B cell (primary cell): ENCODE measurements around the gene VTI1A. TPM values are rescaled to one million over a fixed set of nuclear protein-coding genes. Genes with fewer than 3 reads are reported as not detected.

Experiments used
- ATAC-seq: fragments of 200-7000 bp; cut with Tn5 transposase; one replicate; pipeline ENCODE4 v1.10.0; 2021; ENCODE audit warnings: low read depth, mild to moderate bottlenecking, moderate number of reproducible peaks, moderate library complexity
- CTCF ChIA-PET: fragments of 350-600 bp; sonication (Branson Sonifier 250); formaldehyde crosslinking; loops from one replicate; lab custom pipeline; 2021; ENCODE audit warnings: antibody characterized with exemption, inconsistent platforms; lab: Charles Lee
- POLR2A ChIA-PET: fragments of 350-600 bp; sonication (Branson Sonifier 250); formaldehyde crosslinking; loops from one replicate; lab custom pipeline; 2021; ENCODE audit warnings: antibody characterized with exemption; lab: Charles Lee
- DNase-seq: peaks from one replicate; pipeline ENCODE4 v3.0.0; 2013
- H2AFZ ChIP-seq: 2 replicates; pipeline ENCODE4 v1.6.1; 2012; ENCODE audit warnings: mild to moderate bottlenecking, low read depth, low read length; ENCODE audit not compliant: insufficient read depth, poor library complexity, severe bottlenecking
- H3K27ac ChIP-seq, 2 donors: 1 replicate in 1 of 2; 2 replicates in 1 of 2; pipeline ENCODE4 v1.5.1; 2012 to 2013; ENCODE audit warnings: low read length in 2 of 2, mild to moderate bottlenecking in 2 of 2, moderate library complexity in 1 of 2
- H3K27me3 ChIP-seq, 4 experiments: fragments of 200-600 bp in 1 of 4; sonication (generic) in 1 of 4; replicated peaks in 1 of 4; 1 replicate in 2 of 4; 2 replicates in 2 of 4; pipeline versions ENCODE4 v1.6.1 to v1.7.0; 2013 to 2016; ENCODE audit warnings: low read length in 3 of 4, mild to moderate bottlenecking in 2 of 4, mixed read lengths in 1 of 4, moderate library complexity in 1 of 4; ENCODE audit not compliant: insufficient read depth in 4 of 4, control insufficient read depth in 3 of 4; ENCODE audit errors: control extremely low read depth in 1 of 4
- H3K36me3 ChIP-seq, 2 experiments: replicated peaks in 1 of 2; 1 replicate in 1 of 2; 2 replicates in 1 of 2; pipeline versions ENCODE4 v1.6.1 to v1.7.1; 2013; ENCODE audit warnings: low read length in 1 of 2; ENCODE audit not compliant: insufficient read depth in 2 of 2, control insufficient read depth in 1 of 2; ENCODE audit errors: control extremely low read depth in 1 of 2, extremely low read depth in 1 of 2
- H3K4me1 ChIP-seq, 2 donors: fragments of 200-600 bp in 1 of 2; sonication (generic) in 1 of 2; 1 replicate in 1 of 2; 2 replicates in 1 of 2; pipeline versions ENCODE4 v1.5.1 to v1.6.1; 2013 to 2017; ENCODE audit warnings: low read length in 2 of 2; ENCODE audit not compliant: control insufficient read depth in 2 of 2, insufficient read depth in 2 of 2
- H3K4me2 ChIP-seq: replicated peaks from 2 replicates; pipeline ENCODE3; 2012; ENCODE audit warnings: mild to moderate bottlenecking, low read depth, low read length; ENCODE audit not compliant: poor library complexity, severe bottlenecking
- H3K4me3 ChIP-seq, 5 experiments: fragments of 200-600 bp in 1 of 5; sonication (generic) in 1 of 5; 1 replicate in 3 of 5; 2 replicates in 2 of 5; pipeline versions ENCODE4 v1.5.1 to v1.7.0; 2011 to 2016; ENCODE audit warnings: low read length in 4 of 5, mild to moderate bottlenecking in 4 of 5, low read depth in 2 of 5, control low read depth in 1 of 5, moderate library complexity in 1 of 5; ENCODE audit not compliant: insufficient read depth in 1 of 5; ENCODE audit errors: control extremely low read depth in 1 of 5, extremely low read depth in 1 of 5
- H3K79me2 ChIP-seq: fragments of 200-600 bp; sonication (generic); one replicate; pipeline ENCODE4 v1.6.0; 2016; ENCODE audit warnings: low read length; ENCODE audit not compliant: control insufficient read depth, insufficient read depth
- H3K9ac ChIP-seq: fragments of 200-600 bp; sonication (generic); 2 replicates; pipeline ENCODE4 v1.6.1; 2017; ENCODE audit warnings: mild to moderate bottlenecking, low read length, moderate library complexity
- H3K9me3 ChIP-seq, 3 donors: one replicate each; pipeline versions ENCODE4 v1.6.1 to v1.7.1; 2013; ENCODE audit warnings: low read length in 2 of 3; ENCODE audit not compliant: control insufficient read depth in 2 of 3, insufficient read depth in 1 of 3; ENCODE audit errors: control extremely low read depth in 1 of 3
- H4K20me1 ChIP-seq: 2 replicates; pipeline ENCODE4 v1.6.0; 2012; ENCODE audit warnings: mild to moderate bottlenecking, low read length; ENCODE audit not compliant: insufficient read depth, control insufficient read depth, poor library complexity, severe bottlenecking
- H3K27ac Mint-ChIP-seq: one replicate; pipeline ENCODE4 v1.8.0; 2021; ENCODE audit warnings: mixed read lengths
- H3K27me3 Mint-ChIP-seq: one replicate; pipeline ENCODE4 v1.8.0; 2021; ENCODE audit warnings: mixed read lengths
- H3K4me1 Mint-ChIP-seq: one replicate; pipeline ENCODE4 v1.8.0; 2021; ENCODE audit warnings: mixed read lengths
- H3K4me3 Mint-ChIP-seq: one replicate; pipeline ENCODE4 v1.8.0; 2021; ENCODE audit warnings: mixed read lengths
- H3K9me3 Mint-ChIP-seq: one replicate; pipeline ENCODE4 v1.8.0; 2022; ENCODE audit warnings: mixed read lengths; ENCODE audit not compliant: insufficient read depth
- EZH2 ChIP-seq: IDR thresholded peaks from 2 replicates; pipeline ENCODE4 v1.6.1; 2012; ENCODE audit warnings: borderline replicate concordance, low read depth, mild to moderate bottlenecking, moderate library complexity, low read length; ENCODE audit not compliant: insufficient read depth, poor library complexity, severe bottlenecking
- WGBS: methylation state at CpG from one replicate; pipeline ENCODE4 v1.1.5; 2013; ENCODE audit warnings: missing lambda C conversion rate; ENCODE audit not compliant: insufficient coverage; 5-methylcytosine and 5-hydroxymethylcytosine counted together
- intact Hi-C: fragments of 100-400 bp; cut with micrococcal nuclease; formaldehyde crosslinking; loops from one replicate; pipeline ENCODE4 v1.10.0; 2022
- polyA plus RNA-seq: library from polyadenylated mRNA; depleted of rRNA; stranded (reverse); fragments of >200 nt; gene quantifications from 2 replicates; pipeline ENCODE4 v1.2.3, GENCODE V29; 2012
- total RNA-seq, 2 donors: library from RNA; stranded (reverse); fragments of 120-200 nt in 1 of 2; gene quantifications; 1 replicate in 1 of 2; 2 replicates in 1 of 2; pipeline versions ENCODE4 v1.2.3 to v1.2.4, GENCODE V29; 2013 to 2022
- TF ChIP-seq, protein P1 (sequence below): fragments of 200-600 bp; IDR thresholded peaks from one replicate; pipeline ENCODE4 v1.8.0; 2022; ENCODE audit warnings: antibody characterized with exemption, mild to moderate bottlenecking

Gene VTI1A
- total and polyA plus RNA-seq, 2 donors (not counting 1 experiment from before 2014, with no cell fraction given) = 20.0 to 84.1 TPM

GRCh38 chr10:112655722-112656121 is 208.7 kb downstream of the VTI1A start:
- H3K9ac ChIP-seq = no peak overlapping the region
- H3K36me3 ChIP-seq = no peaks in the 10 kb centered on the region
- H2AFZ ChIP-seq = no peak overlapping the region
- no peak overlapping the region for H3K4me3 ChIP-seq
- no peaks in the 10 kb centered on the region for H3K9me3 ChIP-seq
- intact Hi-C loops = no loop called here
- Mint-ChIP-seq H3K4me3 (no peak overlapping the region), H3K4me1 (no peaks in the 10 kb centered on the region), H3K27ac (no peak overlapping the region), H3K9me3 (no peaks in the 10 kb centered on the region), H3K27me3 (no peaks in the 10 kb centered on the region)
- no peaks in the 10 kb centered on the region for H3K4me1 ChIP-seq
- ChIA-PET CTCF (no interaction called here), POLR2A (no interaction called here)
- no peak for TF ChIP-seq EZH2
- TF ChIP-seq, protein P1, sequence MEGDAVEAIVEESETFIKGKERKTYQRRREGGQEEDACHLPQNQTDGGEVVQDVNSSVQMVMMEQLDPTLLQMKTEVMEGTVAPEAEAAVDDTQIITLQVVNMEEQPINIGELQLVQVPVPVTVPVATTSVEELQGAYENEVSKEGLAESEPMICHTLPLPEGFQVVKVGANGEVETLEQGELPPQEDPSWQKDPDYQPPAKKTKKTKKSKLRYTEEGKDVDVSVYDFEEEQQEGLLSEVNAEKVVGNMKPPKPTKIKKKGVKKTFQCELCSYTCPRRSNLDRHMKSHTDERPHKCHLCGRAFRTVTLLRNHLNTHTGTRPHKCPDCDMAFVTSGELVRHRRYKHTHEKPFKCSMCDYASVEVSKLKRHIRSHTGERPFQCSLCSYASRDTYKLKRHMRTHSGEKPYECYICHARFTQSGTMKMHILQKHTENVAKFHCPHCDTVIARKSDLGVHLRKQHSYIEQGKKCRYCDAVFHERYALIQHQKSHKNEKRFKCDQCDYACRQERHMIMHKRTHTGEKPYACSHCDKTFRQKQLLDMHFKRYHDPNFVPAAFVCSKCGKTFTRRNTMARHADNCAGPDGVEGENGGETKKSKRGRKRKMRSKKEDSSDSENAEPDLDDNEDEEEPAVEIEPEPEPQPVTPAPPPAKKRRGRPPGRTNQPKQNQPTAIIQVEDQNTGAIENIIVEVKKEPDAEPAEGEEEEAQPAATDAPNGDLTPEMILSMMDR = no peak
- no peaks in the 10 kb centered on the region for H3K27me3 ChIP-seq
- 100% methylated on average over 1 of the region's 1 CpG for WGBS
- no peaks in the 10 kb centered on the region for H4K20me1 ChIP-seq
- no peak overlapping the region for H3K27ac ChIP-seq
- no peak overlapping the region for H3K4me2 ChIP-seq
- H3K79me2 ChIP-seq = no peaks in the 10 kb centered on the region
- ATAC-seq = no peak
- no peak for DNase-seq

DNA sequence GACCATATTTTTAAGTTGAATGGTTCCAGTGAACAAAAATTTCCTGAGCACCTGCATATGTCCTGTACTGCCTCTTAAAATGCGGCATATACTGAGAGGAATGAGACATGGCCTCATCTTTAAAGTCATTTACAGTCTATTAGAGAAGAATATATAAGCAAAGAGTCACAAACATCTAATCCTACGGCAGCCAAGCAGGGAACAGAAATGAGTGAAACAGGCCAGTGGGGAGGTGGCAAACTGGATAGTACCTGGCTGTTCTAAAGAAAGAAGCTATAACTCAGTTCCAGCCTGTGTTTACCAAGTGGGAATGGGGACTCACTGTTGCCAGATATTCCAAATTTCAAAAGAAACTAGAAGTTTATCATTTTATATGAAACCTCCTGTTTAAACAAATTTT is 211.4 kb downstream of the VTI1A start:
- POLR2A ChIA-PET = no interaction called here
- no peaks in the 10 kb centered on the region for H3K36me3 ChIP-seq
- 100% methylated on average over 1 of the region's 2 CpGs for WGBS

More for the DNA sequence above, 211.4 kb downstream of the VTI1A start:
- CTCF ChIA-PET = no interaction called here
- H3K4me3 Mint-ChIP-seq = no peak overlapping the region
- ATAC-seq (no peak), DNase-seq (no peak)
- Histone ChIP-seq H3K27ac (no peak overlapping the region), H3K4me1 (no peaks in the 10 kb centered on the region), H3K27me3 (no peaks in the 10 kb centered on the region), H3K79me2 (no peaks in the 10 kb centered on the region), H4K20me1 (no peaks in the 10 kb centered on the region), H3K4me3 (no peak overlapping the region), H2AFZ (no peak overlapping the region), H3K4me2 (no peak overlapping the region), H3K9me3 (no peaks in the 10 kb centered on the region), H3K9ac (no peak overlapping the region)
- intact Hi-C loops = no loop called here
- no peak overlapping the region for H3K27ac Mint-ChIP-seq
- no peaks in the 10 kb centered on the region for H3K4me1 Mint-ChIP-seq
- TF ChIP-seq EZH2 = no peak
- TF ChIP-seq, protein P1 = no peak
- no peaks in the 10 kb centered on the region for H3K27me3 Mint-ChIP-seq
- peaks cover 4% of the 10 kb centered on the region for H3K9me3 Mint-ChIP-seq
